Measurements from ENCODE around the gene STAP2. TPM values are rescaled to one million over a fixed set of nuclear protein-coding genes. Genes with fewer than 3 reads are reported as not detected.

Gene STAP2
- total RNA-seq, 2 donors from 2014 or later = 17.9 to 31.0 TPM

- WGBS, 2 donors = 89 to 94% methylated on average over 10 to 16 of the region's 16 CpGs
- no peaks in the 10 kb centered on the region for H3K9me3 ChIP-seq
- no peaks in the 10 kb centered on the region for H3K27me3 ChIP-seq
- H3K36me3 ChIP-seq (replicated peaks in 1 of 2; ENCODE audit: insufficient read depth in 1 of 2, low read depth in 2 of 2) = peaks cover 6 to 14% of the 10 kb centered on the region in 2 donors
- H3K4me1 ChIP-seq = no peaks in the 10 kb centered on the region
- TF ChIP-seq CTCF (IDR thresholded peaks at IDR 0.05) = no peak
- TF ChIP-seq POLR2A (IDR thresholded peaks at IDR 0.05) = no peak
- no peak overlapping the region for H3K27ac ChIP-seq
- H3K4me3 ChIP-seq = no peak overlapping the region
- intact Hi-C loops (cut with DNase I) = no loop called here
- DNase-seq = no peak
- ATAC-seq = no peak
Observed at GRCh38 chr19:4357921-4358326, 19.3 kb upstream of the STAP2 start.

GRCh38 chr19:4357095-4357797 is 18.6 kb upstream of the STAP2 start:
- Histone ChIP-seq H3K4me1 (no peaks in the 10 kb centered on the region), H3K27ac (no peak overlapping the region), H3K4me3 (no peak overlapping the region), H3K9me3 (no peaks in the 10 kb centered on the region), H3K27me3 (no peaks in the 10 kb centered on the region), H3K36me3 (replicated peaks in 1 of 2; ENCODE audit: insufficient read depth in 1 of 2, low read depth in 2 of 2) (peaks cover 5 to 9% of the 10 kb centered on the region in 2 donors)
- 76 to 86% methylated on average over 2 to 21 of the region's 23 CpGs for WGBS, 2 donors
- TF ChIP-seq CTCF (IDR thresholded peaks at IDR 0.05) (no peak), POLR2A (IDR thresholded peaks at IDR 0.05) (no peak)
- intact Hi-C loops (cut with DNase I) = no loop called here
- DNase-seq (no peak), ATAC-seq (no peak)

GRCh38 chr19:4354897-4355296 is 16.3 kb upstream of the STAP2 start:
- Histone ChIP-seq H3K4me1 (no peaks in the 10 kb centered on the region), H3K27ac (no peak overlapping the region), H3K36me3 (replicated peaks in 1 of 2; ENCODE audit: insufficient read depth in 1 of 2, low read depth in 2 of 2) (peaks cover 0 to 4% of the 10 kb centered on the region in 2 donors), H3K4me3 (no peak overlapping the region), H3K27me3 (no peaks in the 10 kb centered on the region), H3K9me3 (no peaks in the 10 kb centered on the region)
- DNase-seq (no peak), ATAC-seq (no peak)
- TF ChIP-seq CTCF (IDR thresholded peaks at IDR 0.05) (no peak), POLR2A (IDR thresholded peaks at IDR 0.05) (no peak)
- 80 to 89% methylated on average over 6 to 10 of the region's 17 CpGs for WGBS, 2 donors
- intact Hi-C loops (cut with DNase I) = loop anchor here (5.0 kb wide), 1 partner anchor 88 kb away; no protein-coding TSS in a partner anchor

- H3K4me1 ChIP-seq = no peaks in the 10 kb centered on the region
- no peaks in the 10 kb centered on the region for H3K36me3 ChIP-seq (replicated peaks in 1 of 2; ENCODE audit: insufficient read depth in 1 of 2, low read depth in 2 of 2)
- TF ChIP-seq POLR2A (IDR thresholded peaks at IDR 0.05) = no peak
- TF ChIP-seq CTCF (IDR thresholded peaks at IDR 0.05) = no peak
- no peak overlapping the region for H3K27ac ChIP-seq
- H3K4me3 ChIP-seq = no peak overlapping the region
- intact Hi-C loops (cut with DNase I) = loop anchor here (5.0 kb wide), 1 partner anchor 87 kb away; no protein-coding TSS in a partner anchor
- DNase-seq = no peak
- WGBS, 2 donors = 81 to 92% methylated on average over 4 to 12 of the region's 12 CpGs
- no peaks in the 10 kb centered on the region for H3K27me3 ChIP-seq
- no peaks in the 10 kb centered on the region for H3K9me3 ChIP-seq
- ATAC-seq = no peak
Observed at GRCh38 chr19:4354282-4354681, 15.7 kb upstream of the STAP2 start.

GRCh38 chr19:4352701-4353121 is 14.1 kb upstream of the STAP2 start:
- peak in 1 of 4 donors; percentile 51 for DNase-seq
- Histone ChIP-seq H3K4me3 (no peak overlapping the region), H3K27ac (no peak overlapping the region), H3K4me1 (no peaks in the 10 kb centered on the region), H3K36me3 (replicated peaks in 1 of 2; ENCODE audit: insufficient read depth in 1 of 2, low read depth in 2 of 2) (no peaks in the 10 kb centered on the region), H3K9me3 (no peaks in the 10 kb centered on the region), H3K27me3 (no peaks in the 10 kb centered on the region)
- no peak for TF ChIP-seq POLR2A (IDR thresholded peaks at IDR 0.05)
- peak; percentile 43 to 97 (median 85) for TF ChIP-seq CTCF (IDR thresholded peaks at IDR 0.05)
- WGBS, 2 donors = 33 to 35% methylated on average over 8 to 9 of the region's 9 CpGs
- peak; percentile 67 for ATAC-seq
- intact Hi-C loops (cut with DNase I) = loop anchor here (5.0 kb wide), 1 partner anchor 85 kb away; no protein-coding TSS in a partner anchor
